HepG2 (cell line): ENCODE data around the gene FSD1. TPM values are rescaled to one million over a fixed set of nuclear protein-coding genes. Genes with fewer than 3 reads are reported as not detected.
A peak's percentile ranks its signal among the peaks of the same experiment; 100 is the strongest.

Experiments
- AGO2 ChIP-seq: fragments of 200-400 bp; formaldehyde crosslinking; optimal IDR thresholded peaks from 2 replicates; pipeline ENCODE3; 2017; ENCODE audit warnings: mild to moderate bottlenecking, low read depth, low read length, moderate library complexity
- CBFB ChIP-seq: sonication (generic); formaldehyde crosslinking; IDR thresholded peaks from 2 replicates; pipeline ENCODE4 v1.4.0; 2020; ENCODE audit warnings: missing genetic modification reagents
- CEBPZ ChIP-seq: IDR thresholded peaks from 2 replicates; pipeline ENCODE4 v1.6.1; 2012; ENCODE audit warnings: low read length, improper control_type of control experiment
- DMAP1 ChIP-seq: IDR thresholded peaks from 2 replicates; pipeline ENCODE4 v1.6.1; 2016
- FLYWCH1 ChIP-seq: sonication (generic); formaldehyde crosslinking; IDR thresholded peaks from 2 replicates; pipeline ENCODE4 v1.8.1; 2023; ENCODE audit warnings: mild to moderate bottlenecking, missing genetic modification reagents
- HINFP ChIP-seq: sonication (generic); formaldehyde crosslinking; IDR thresholded peaks from 2 replicates; pipeline ENCODE4 v1.4.0; 2020; ENCODE audit warnings: low read depth, mild to moderate bottlenecking, missing genetic modification reagents
- KMT2B ChIP-seq: IDR thresholded peaks from 2 replicates; pipeline ENCODE4 v1.6.1; 2016; ENCODE audit warnings: missing genetic modification reagents, missing compliant biosample characterization
- NFE2 ChIP-seq: sonication (generic); formaldehyde crosslinking; IDR thresholded peaks from 2 replicates; pipeline ENCODE4 v1.4.0; 2020; ENCODE audit warnings: missing genetic modification reagents
- PAX8 ChIP-seq: sonication (generic); formaldehyde crosslinking; IDR thresholded peaks from 2 replicates; pipeline ENCODE4 v1.8.0; 2022; ENCODE audit warnings: mild to moderate bottlenecking, missing genetic modification reagents, borderline replicate concordance
- POLR2AphosphoS5 ChIP-seq: IDR thresholded peaks from 2 replicates; pipeline ENCODE4 v1.6.1; 2012; ENCODE audit warnings: low read depth, low read length
- SRF ChIP-seq: IDR thresholded peaks from 2 replicates; pipeline ENCODE4 v1.6.1; 2011; ENCODE audit warnings: mild to moderate bottlenecking, low read depth, low read length, moderate library complexity
- SRSF1 ChIP-seq: fragments of 200-400 bp; formaldehyde crosslinking; optimal IDR thresholded peaks from 2 replicates; pipeline ENCODE3; 2017; ENCODE audit warnings: mild to moderate bottlenecking, low read depth, low read length, moderate library complexity
- ZBTB46 ChIP-seq: sonication (generic); formaldehyde crosslinking; IDR thresholded peaks from 2 replicates; pipeline ENCODE4 v1.4.0; 2020; ENCODE audit warnings: mild to moderate bottlenecking, missing genetic modification reagents, borderline replicate concordance
- ZNF12 ChIP-seq: sonication (generic); formaldehyde crosslinking; IDR thresholded peaks from 2 replicates; pipeline ENCODE4 v1.5.0; 2020; ENCODE audit warnings: missing genetic modification reagents
- ZNF446 ChIP-seq: sonication (generic); formaldehyde crosslinking; IDR thresholded peaks from 2 replicates; pipeline ENCODE4 v1.5.0; 2020; ENCODE audit warnings: mild to moderate bottlenecking, missing genetic modification reagents
- ZNF563 ChIP-seq: sonication (generic); formaldehyde crosslinking; IDR thresholded peaks from 2 replicates; pipeline ENCODE4 v1.8.0; 2022; ENCODE audit warnings: mild to moderate bottlenecking, moderate library complexity, missing genetic modification reagents
- ZNF703 ChIP-seq: sonication (generic); formaldehyde crosslinking; IDR thresholded peaks from 2 replicates; pipeline ENCODE4 v1.5.1; 2020; ENCODE audit warnings: missing genetic modification reagents, mild to moderate bottlenecking, moderate library complexity, borderline replicate concordance
- ZNF782 ChIP-seq: sonication (generic); formaldehyde crosslinking; IDR thresholded peaks from 2 replicates; pipeline ENCODE4 v1.4.0; 2020; ENCODE audit warnings: missing genetic modification reagents, mild to moderate bottlenecking, borderline replicate concordance
- polyA plus RNA-seq, 8 experiments: library from polyadenylated mRNA; depleted of rRNA in 3 of 8; stranded (reverse) in 7 of 8; unstranded in 1 of 8; fragments of >200 nt; fragmentation: Illumina TruSeq in 4 of 8; extraction: Trizol in 4 of 8; gene quantifications; 2 replicates each; pipeline versions ENCODE4 v1.2.1 to v1.2.3, GENCODE V29; 2011 to 2016; ENCODE audit warnings: low read depth in 4 of 8, missing spikeins in 1 of 8, mixed read lengths in 1 of 8; ENCODE audit not compliant: insufficient read depth in 1 of 8
- total RNA-seq, 5 experiments: library from RNA; depleted of rRNA; stranded (reverse); fragments of >200 nt; fragmentation: Illumina TruSeq; extraction: Trizol; gene quantifications; 2 replicates each; pipeline ENCODE4 v1.2.3, GENCODE V29; 2016; ENCODE audit warnings: low read depth in 1 of 5

FSD1 gene
- total and polyA plus RNA-seq, 2 of the 13 experiments (the other 11 are each of a cell fraction or from before 2014, with no cell fraction given), result 0.29 to 0.66 TPM

- no peak for TF ChIP-seq HINFP (CRISPR knock-in tag)
- TF ChIP-seq ZBTB46 (CRISPR knock-in tag), result no peak
- no peak for TF ChIP-seq SRSF1
- no peak for TF ChIP-seq KMT2B (CRISPR knock-in tag)
- peak; percentile 83 for TF ChIP-seq AGO2
- no peak for TF ChIP-seq PAX8 (CRISPR knock-in tag)
- TF ChIP-seq POLR2AphosphoS5, result peak; percentile 29; the same call in 1 of the 2 replicates
- no peak for TF ChIP-seq CEBPZ
- no peak for TF ChIP-seq NFE2
- no peak for TF ChIP-seq FLYWCH1
- no peak for TF ChIP-seq ZNF12 (CRISPR knock-in tag)
- TF ChIP-seq SRF, result no peak
- no peak for TF ChIP-seq CBFB (CRISPR knock-in tag)
- TF ChIP-seq ZNF782 (CRISPR knock-in tag), result no peak
- TF ChIP-seq DMAP1 (CRISPR knock-in tag), result no peak
- TF ChIP-seq ZNF563 (CRISPR knock-in tag), result no peak
- TF ChIP-seq ZNF446 (CRISPR knock-in tag), result no peak
- TF ChIP-seq ZNF703 (CRISPR knock-in tag), result no peak
- TF ChIP-seq, all 625 proteins: peak for 4
These were observed 60.9 kb downstream of the FSD1 start (continued) for GRCh38 chr19:4365341-4365740.
